Duodenal mucosa (tissue), 2 donors: ENCODE data around the gene SMPD4.
"Not testable (repeated sequence)": the region's sequence is repeated elsewhere in the genome, so short reads cannot be mapped to it uniquely, and the experiment has no call there.

Experiments used
- H3K27ac ChIP-seq: one replicate; pipeline ENCODE4 v1.7.0; 2013; ENCODE audit warnings: low read depth, low read length
- H3K27me3 ChIP-seq, 2 donors: one replicate each; pipeline ENCODE4 v1.7.0; 2013; ENCODE audit warnings: low read length in 2 of 2, control low read depth in 1 of 2; ENCODE audit not compliant: insufficient read depth in 2 of 2, control insufficient read depth in 1 of 2
- H3K36me3 ChIP-seq, 2 donors: one replicate each; pipeline ENCODE4 v1.7.0; 2013; ENCODE audit warnings: low read length in 2 of 2, control low read depth in 1 of 2; ENCODE audit not compliant: insufficient read depth in 2 of 2, control insufficient read depth in 1 of 2
- H3K4me1 ChIP-seq, 2 donors: one replicate each; pipeline ENCODE4 v1.7.0; 2013; ENCODE audit warnings: low read length in 2 of 2, control low read depth in 1 of 2; ENCODE audit not compliant: insufficient read depth in 2 of 2, control insufficient read depth in 1 of 2
- H3K4me3 ChIP-seq, 2 donors: one replicate each; pipeline ENCODE4 v1.7.0; 2013; ENCODE audit warnings: low read length in 2 of 2, low read depth in 1 of 2
- H3K9ac ChIP-seq, 2 donors: one replicate each; pipeline ENCODE4 v1.7.0; 2013; ENCODE audit warnings: low read length in 2 of 2, low read depth in 1 of 2
- H3K9me3 ChIP-seq, 2 donors: one replicate each; pipeline ENCODE4 v1.7.0; 2013; ENCODE audit warnings: low read length in 2 of 2, control low read depth in 1 of 2; ENCODE audit not compliant: control insufficient read depth in 1 of 2

The SMPD4 gene

GRCh38 chr2:130169896-130170295, 11.5 kb downstream of the SMPD4 start:
- Histone ChIP-seq H3K9ac (no peak overlapping the region), H3K4me3 (no peak overlapping the region), H3K4me1 (no peaks in the 10 kb centered on the region), H3K36me3 (peaks cover 6 to 64% of the 10 kb centered on the region in 2 donors), H3K27ac (no peak overlapping the region), H3K27me3 (no peaks in the 10 kb centered on the region), H3K9me3 (no peaks in the 10 kb centered on the region)

- not testable (repeated sequence) for H3K9ac ChIP-seq, H3K9me3 ChIP-seq, H3K27ac ChIP-seq, H3K4me1 ChIP-seq, H3K4me3 ChIP-seq, H3K27me3 ChIP-seq
- H3K36me3 ChIP-seq = peaks cover 8 to 68% of the 10 kb centered on the region in 2 donors
These were observed 12.2 kb downstream of the SMPD4 start for GRCh38 chr2:130169163-130169562.

- not testable (repeated sequence) for H3K27ac ChIP-seq, H3K4me1 ChIP-seq, H3K9ac ChIP-seq, H3K27me3 ChIP-seq, H3K9me3 ChIP-seq, H3K4me3 ChIP-seq
- H3K36me3 ChIP-seq = peaks cover 12 to 66% of the 10 kb centered on the region in 2 donors
These were observed 14.8 kb downstream of the SMPD4 start for GRCh38 chr2:130166611-130167010.

GRCh38 chr2:130165293-130166016, 15.9 kb downstream of the SMPD4 start:
- Histone ChIP-seq H3K4me1 (no peaks in the 10 kb centered on the region), H3K9me3 (no peaks in the 10 kb centered on the region), H3K4me3 (no peak overlapping the region), H3K27ac (no peak overlapping the region), H3K27me3 (no peaks in the 10 kb centered on the region), H3K9ac (no peak overlapping the region), H3K36me3 (peaks cover 12 to 61% of the 10 kb centered on the region in 2 donors)

GRCh38 chr2:130162968-130163367, 18.4 kb downstream of the SMPD4 start:
- no peak overlapping the region for H3K4me3 ChIP-seq
- H3K36me3 ChIP-seq = peaks cover 12 to 58% of the 10 kb centered on the region in 2 donors
- no peaks in the 10 kb centered on the region for H3K9me3 ChIP-seq
- no peaks in the 10 kb centered on the region for H3K4me1 ChIP-seq
- no peak overlapping the region for H3K9ac ChIP-seq
- H3K27ac ChIP-seq = no peak overlapping the region
- H3K27me3 ChIP-seq = no peaks in the 10 kb centered on the region

- H3K27ac ChIP-seq, H3K27me3 ChIP-seq, H3K9ac ChIP-seq, H3K4me3 ChIP-seq, H3K9me3 ChIP-seq, H3K4me1 ChIP-seq: not testable (repeated sequence)
- peaks cover 12 to 54% of the 10 kb centered on the region in 2 donors for H3K36me3 ChIP-seq
These were observed 18.9 kb downstream of the SMPD4 start for GRCh38 chr2:130162486-130162885.

GRCh38 chr2:130160838-130161705, 20.3 kb downstream of the SMPD4 start:
- H3K4me3 ChIP-seq, H3K4me1 ChIP-seq, H3K27me3 ChIP-seq, H3K9ac ChIP-seq, H3K27ac ChIP-seq, H3K9me3 ChIP-seq: not testable (repeated sequence)
- H3K36me3 ChIP-seq = peaks cover 5 to 42% of the 10 kb centered on the region in 2 donors

- no peaks in the 10 kb centered on the region for H3K27me3 ChIP-seq
- no peak overlapping the region for H3K27ac ChIP-seq
- H3K9ac ChIP-seq = no peak overlapping the region
- H3K36me3 ChIP-seq = peaks cover 5 to 35% of the 10 kb centered on the region in 2 donors
- H3K4me1 ChIP-seq = no peaks in the 10 kb centered on the region
- no peak overlapping the region for H3K4me3 ChIP-seq
- no peaks in the 10 kb centered on the region for H3K9me3 ChIP-seq
These were observed 21.3 kb downstream of the SMPD4 start for GRCh38 chr2:130160131-130160530.

GRCh38 chr2:130159376-130159775, 22.0 kb downstream of the SMPD4 start:
- not testable (repeated sequence) for H3K4me3 ChIP-seq, H3K9ac ChIP-seq, H3K9me3 ChIP-seq, H3K27ac ChIP-seq, H3K27me3 ChIP-seq, H3K4me1 ChIP-seq
- peaks cover 5 to 30% of the 10 kb centered on the region in 2 donors for H3K36me3 ChIP-seq

GRCh38 chr2:130158631-130159030, 22.8 kb downstream of the SMPD4 start:
- no peaks in the 10 kb centered on the region for H3K4me1 ChIP-seq
- no peak overlapping the region for H3K4me3 ChIP-seq
- H3K27ac ChIP-seq = no peak overlapping the region
- no peaks in the 10 kb centered on the region for H3K9me3 ChIP-seq
- peaks cover 0 to 24% of the 10 kb centered on the region in 2 donors for H3K36me3 ChIP-seq
- H3K27me3 ChIP-seq = no peaks in the 10 kb centered on the region
- H3K9ac ChIP-seq = no peak overlapping the region
